T-helper 22 cell (primary cell): Measurements from ENCODE around the gene MON2.
"Not testable (repeated sequence)": the region's sequence is repeated elsewhere in the genome, so short reads cannot be mapped to it uniquely, and the experiment has no call there.

Source experiments
- DNase-seq: peaks from one replicate; pipeline ENCODE4 v3.0.0-alpha.2; 2020; ENCODE audit warnings: low read depth

Gene MON2

GRCh38 chr12:62543741-62544140 lies 77.1 kb downstream of the MON2 start:
- no peak for DNase-seq

DNA sequence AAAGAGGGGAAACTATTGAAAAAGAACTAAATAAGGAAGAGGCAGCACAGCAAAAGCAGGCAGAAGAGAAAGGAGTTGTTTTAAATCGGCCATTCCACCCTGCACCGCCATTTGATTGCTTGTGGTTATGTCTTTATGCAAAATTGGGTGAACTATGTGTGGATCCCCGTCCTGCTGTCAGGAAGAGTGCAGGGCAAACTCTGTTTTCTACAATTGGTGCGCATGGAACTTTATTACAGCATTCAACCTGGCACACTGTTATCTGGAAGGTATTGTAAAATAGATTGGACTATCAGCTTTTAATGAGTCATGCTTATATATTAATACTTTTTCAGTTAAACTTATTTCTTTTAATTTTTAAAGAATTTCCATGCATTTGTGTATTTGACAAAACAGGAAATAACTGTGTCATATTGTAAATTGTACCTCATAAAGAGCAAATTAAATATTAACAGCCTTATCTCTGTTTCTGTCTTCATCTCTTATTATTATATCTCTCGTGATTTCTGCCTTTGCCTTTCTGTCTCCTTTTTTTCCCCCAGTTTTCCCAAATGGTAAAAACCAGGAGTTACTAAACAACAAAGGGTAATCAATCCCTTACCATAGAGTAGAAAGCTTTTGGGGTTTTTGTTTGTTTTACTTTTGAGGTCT lies 86.4 kb downstream of the MON2 start:
- DNase-seq, result no peak

DNA sequence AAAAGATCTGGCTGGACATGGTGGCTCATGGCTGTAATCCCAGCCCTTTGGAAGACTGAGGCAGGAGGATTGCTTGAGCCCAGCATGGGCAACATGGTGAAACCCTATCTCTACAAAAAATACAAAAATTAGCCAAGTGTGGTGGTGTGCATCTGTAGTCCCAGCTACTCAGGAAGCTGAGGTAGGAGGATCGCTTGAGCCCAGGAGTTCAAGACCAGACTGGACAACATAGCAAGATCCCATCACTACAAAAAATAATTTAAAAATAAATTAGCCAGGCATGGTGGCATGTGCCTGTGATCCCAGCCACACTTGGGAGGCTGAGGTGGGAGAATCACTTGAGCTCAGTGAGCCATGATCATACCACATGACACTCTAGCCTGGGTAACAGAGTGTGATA lies 92.7 kb downstream of the MON2 start:
- not testable (repeated sequence) for DNase-seq

DNA sequence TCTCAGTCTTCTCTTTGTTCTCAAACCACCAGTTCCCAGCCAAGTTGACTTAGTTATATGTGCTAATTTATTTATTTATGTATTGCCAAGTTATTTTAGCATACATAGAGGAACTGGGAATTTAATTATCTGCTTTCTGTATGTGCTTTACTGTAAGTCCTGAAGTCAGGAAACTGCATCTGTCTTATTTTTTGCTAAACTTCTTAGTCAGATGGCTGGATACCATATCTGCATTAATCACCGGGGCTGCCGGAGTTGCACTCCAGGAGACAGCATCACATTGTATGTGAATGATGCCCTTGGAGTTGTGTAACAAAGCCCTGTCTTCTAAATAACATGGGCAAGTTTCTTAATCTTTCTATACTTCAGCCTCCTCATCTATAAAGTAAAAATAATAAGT lies 96.2 kb downstream of the MON2 start:
- DNase-seq, result no peak

GRCh38 chr12:62575036-62575435 lies 108.4 kb downstream of the MON2 start:
- no peak for DNase-seq

DNA sequence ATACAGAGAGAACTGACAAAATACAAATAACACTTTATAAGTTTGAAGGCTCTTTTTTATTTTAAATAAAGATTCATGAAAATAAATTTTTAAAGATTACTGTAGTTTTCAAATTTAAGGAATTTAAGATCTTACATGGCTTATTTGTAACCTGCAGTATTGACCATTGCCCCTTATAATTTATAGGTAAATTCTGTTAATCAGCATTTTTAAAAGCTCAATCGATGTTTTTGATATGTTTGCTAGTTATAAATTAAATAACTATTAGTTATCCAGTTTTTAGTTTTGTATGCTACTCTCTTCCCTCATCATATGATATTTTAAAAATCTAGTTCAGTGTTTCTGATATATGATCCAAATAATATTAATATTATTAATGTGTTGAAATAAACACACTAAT lies 109.9 kb downstream of the MON2 start:
- DNase-seq, result no peak

- DNase-seq, result no peak
Measured at GRCh38 chr12:62578726-62579125, 112.1 kb downstream of the MON2 start.

DNA sequence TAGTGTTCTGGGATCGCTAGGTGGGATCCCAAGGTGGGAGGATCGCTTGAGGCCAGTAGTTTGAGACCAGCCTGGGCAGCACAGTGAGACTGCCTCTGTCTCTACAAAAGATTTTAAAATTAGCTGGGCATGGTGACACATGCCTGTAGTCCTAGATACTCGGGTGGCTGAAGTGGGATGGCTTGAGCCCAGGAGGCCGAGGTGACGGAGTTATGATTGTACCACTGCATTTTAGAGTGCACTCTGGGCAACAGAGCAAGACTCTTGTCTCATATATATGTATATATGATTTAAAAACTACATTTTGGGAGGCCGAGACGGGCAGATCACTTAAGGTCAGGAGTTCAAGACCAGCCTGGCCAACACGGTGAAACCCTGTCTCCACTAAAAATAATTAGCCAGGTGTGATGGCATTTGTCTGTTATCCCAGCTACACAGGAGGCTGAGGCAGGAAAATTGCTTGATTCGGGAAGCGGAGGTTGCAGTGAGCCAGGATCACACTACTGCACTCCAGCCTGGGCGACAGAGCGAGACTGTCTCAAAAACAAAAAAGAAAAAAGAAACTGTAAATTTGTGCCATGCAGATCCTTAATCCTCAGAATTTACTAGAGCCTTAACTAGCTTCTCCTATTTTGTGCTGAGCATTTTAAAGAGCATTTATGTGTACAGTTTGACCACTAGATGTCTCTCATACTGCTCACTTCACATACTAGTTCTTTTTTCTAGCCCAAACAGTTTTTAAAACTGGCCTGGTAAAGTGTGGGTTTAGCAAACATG lies 114.8 kb downstream of the MON2 start:
- no peak for DNase-seq

DNA sequence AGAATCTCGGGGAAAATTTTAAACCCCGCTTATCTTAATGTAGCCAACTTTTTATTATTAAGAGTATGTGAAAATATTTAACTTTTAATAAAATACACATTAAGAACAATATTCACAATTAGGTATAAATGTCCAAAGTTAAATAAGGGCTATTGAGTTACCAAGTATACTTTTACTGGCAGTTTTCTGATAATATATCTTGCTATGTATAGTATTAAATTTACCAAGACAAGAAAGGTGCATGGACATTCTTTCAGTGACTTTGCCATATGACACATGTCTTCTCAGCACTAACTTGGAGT lies 115.4 kb downstream of the MON2 start:
- no peak for DNase-seq

DNA sequence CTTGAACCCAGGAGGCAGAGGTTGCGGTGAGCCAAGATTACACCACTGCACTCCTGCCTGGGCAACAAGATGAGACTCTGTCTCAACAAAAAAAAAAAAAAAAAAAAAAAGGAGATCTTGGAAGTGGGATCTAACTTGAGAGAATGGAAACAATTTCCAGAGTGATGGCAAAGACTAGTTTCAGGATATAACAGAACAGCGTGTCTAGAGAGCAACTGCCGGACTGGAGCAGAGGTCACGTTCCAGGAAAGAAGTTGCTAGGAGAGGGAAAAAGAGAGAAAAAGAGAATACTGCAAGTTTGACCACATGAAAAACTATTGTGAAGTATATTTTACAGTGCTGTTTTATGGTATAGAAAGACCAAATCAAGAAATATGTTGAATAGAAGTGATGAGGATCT lies 118.0 kb downstream of the MON2 start:
- no peak for DNase-seq

- no peak for DNase-seq
Measured at GRCh38 chr12:62586850-62587249, 120.2 kb downstream of the MON2 start.

DNA sequence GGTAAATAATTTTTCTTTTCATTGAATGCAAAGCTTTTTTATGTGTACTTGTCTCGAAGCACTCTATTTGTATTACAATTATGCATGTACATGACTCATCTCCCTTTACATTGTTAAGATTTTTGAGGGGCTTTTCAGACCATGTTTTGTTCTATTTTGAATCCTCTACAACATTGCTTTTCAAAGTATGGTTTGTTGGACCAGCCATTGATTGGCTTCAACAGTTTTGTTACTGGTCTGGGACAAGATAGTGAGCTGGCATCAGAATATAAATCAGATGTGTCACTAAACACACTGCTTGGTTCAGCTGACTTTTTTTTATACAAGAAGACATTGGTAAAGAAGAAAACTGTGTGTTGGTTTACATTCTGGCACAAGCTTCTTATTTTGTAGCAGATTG lies 122.3 kb downstream of the MON2 start:
- DNase-seq, result no peak

DNA sequence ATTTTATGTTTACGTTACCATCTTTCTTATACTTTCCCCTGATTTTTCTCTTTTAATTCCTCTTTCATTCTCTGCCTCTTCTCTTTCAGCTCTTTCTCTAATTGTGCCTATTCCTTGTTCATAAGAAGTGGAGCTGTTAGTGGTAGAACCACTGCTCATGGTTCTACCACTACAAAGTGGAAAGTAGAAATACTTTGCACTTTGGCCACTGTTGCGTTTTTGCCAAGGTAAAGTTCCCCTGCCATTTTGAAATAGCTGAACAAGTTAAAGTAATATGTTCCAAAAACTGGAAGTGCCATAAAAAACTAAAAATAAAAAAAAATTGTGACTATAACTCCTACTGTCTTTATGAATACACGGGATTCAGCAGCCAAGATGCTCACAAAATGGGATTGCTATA lies 130.6 kb downstream of the MON2 start:
- no peak for DNase-seq

- no peak for DNase-seq
Measured at GRCh38 chr12:62598846-62599245, 132.2 kb downstream of the MON2 start.

DNA sequence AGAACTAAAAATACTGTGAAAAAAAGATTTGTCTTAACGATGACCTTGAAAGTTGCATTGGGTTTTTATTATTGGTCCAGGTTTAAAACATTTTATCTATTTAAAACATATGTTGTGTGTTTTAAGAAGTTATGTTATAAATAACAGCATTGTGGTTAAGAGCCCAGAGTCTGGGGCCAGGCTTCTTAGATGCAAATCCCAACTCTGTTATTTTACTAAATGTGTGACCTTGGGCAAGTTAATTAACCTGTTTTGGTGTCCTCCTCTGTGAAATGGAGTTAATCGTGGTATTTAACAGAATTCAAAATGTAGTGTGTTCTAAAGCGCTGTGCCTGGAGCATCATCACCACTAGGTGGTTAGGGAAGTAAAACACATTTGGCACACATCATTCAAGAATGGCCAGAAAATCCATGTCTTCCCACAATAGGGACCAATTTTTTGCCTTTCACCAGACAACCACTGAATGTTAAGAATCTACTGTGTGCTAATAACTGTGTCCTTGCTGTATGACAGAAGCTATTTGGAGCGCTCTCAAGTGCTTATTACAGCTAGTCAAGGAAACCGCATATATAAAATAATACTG lies 133.3 kb downstream of the MON2 start:
- DNase-seq, result no peak

- DNase-seq, result no peak
Measured at GRCh38 chr12:62601765-62602164, 135.1 kb downstream of the MON2 start.

DNA sequence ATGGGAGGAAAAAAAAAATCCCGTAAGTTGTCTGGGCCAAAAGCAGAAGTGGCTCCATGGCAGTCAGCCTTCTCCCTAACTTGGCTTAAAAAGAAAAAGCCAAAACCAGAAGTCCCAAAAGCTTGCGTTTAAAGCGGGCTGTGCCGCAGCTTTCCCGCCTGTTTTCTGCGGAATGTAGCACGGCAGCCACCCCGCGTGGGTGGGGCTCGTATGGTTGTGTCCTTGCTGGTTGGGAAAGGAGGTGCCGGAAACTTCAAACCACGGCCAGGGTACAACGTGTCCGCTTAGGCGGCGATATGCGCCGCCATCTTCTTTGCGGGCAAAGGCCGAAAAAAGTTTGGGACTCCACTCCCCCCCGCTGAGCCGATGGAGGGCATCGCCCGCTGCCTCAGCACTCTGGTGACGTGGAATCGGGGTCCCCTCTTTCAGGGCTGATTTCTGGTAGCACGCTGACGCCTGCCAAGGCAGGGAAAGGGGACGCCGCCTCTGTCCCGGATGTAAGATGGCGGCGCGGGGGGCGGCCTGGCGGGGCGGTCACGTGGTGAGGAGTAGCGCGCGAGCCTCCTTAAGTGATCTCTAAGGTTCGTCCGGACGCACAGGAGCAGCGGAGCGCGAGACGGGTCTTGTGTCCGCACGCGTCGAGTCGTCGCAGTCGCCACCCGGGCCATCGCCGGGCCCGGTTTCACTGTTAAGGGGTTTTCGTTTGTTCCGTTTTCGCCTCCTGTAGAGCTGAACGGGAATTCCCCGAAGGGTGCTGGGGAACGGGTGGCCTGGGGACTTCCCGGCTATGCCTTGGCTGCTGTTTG lies 135.8 kb downstream of the MON2 start:
- peak; percentile 77 for DNase-seq

DNA sequence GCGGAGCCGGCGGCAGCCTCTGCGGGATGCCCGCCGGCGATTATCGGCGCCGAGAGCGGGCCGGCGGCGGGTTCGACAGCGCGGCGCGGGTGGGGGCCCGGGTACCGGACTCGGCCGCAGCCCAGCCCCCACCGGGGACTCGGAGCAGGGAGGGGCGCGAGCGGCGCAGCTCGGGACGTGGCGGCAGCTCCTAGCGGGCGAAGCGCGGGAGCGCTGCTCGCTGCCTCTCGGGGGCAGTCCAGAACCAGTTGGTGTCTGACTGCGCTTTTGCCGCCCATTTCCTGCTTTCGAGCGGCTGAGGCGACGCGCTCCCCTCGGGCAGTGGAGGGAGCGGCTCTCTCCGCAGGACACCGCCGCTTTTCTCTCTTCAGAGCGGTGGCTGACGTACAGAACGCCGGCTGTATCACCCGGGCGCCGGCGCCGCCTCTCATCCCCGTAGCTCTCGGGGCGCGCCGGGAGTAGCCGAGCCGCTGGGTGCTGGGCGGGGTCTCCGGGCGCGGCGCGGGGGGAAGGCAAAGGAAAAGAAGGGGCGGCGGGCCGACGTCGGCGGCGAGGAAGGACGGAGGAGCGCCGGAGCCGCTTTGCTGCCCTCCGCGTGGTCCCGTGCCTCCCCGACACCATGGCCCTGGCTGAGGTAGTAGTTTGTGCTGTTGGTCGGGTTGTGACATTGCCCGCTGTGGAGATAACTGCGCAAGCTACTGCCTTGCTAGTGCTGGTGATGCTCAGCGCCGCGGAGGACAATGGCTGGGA lies 136.6 kb downstream of the MON2 start:
- peak; percentile 72 for DNase-seq

- DNase-seq, result no peak
Measured at GRCh38 chr12:62603811-62604098, 137.1 kb downstream of the MON2 start.

GRCh38 chr12:62604373-62604772 lies 137.7 kb downstream of the MON2 start:
- DNase-seq, result no peak

GRCh38 chr12:62604871-62605270 lies 138.2 kb downstream of the MON2 start:
- peak; percentile 14 for DNase-seq

DNA sequence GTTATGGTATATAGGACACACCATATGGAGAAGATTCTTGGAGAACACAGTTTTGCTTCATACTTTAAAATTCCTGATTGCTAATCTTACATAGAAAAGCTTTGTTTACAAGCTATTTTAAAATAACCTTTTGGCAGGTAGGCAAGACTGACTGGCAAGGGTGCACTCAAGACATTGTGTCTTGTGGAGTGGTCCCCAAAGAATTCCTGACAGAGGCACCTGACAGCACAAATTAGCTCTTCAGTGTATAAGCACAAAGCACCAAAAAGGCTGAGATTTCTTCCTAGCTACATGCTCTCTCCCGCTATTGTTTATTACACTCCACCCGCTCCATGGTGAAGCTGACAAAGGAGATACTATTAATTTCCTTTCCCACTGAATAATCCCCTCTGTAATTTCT lies 139.4 kb downstream of the MON2 start:
- DNase-seq, result no peak
